ENCODE results near the gene DHX15.

DHX15 gene
- total RNA-seq, result 287 to 353 reads per million in 2 donors

DNA sequence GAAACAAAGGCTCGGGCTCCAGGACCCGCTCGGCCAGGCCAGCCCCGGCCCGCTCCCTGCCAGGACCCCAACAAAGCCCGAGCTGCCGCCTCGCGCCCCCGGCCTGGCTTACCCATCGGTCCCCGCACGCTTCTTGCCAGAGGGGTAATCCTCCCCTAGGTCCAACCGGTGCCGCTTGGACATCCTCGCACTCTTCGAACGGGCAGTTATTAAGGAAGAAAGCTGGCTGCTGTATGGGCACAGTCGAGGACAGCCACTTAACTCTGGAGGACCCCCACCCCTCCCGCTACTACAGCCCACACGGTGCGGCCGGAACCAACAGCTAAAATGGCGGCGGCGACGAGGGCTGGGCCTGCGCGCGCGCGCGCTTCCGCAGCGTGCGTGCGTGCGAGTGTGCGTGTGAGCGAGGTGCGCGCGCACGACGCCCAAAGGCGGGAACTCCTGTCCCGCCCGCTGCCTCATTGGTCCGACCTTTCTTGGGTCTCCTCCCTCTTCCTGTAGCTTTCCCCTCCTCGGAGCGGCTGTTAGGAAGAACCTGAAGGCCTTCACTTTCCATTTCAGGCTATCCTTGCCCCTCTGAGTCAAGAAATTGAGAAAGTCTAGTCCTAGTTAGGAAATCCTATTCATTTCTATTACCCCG lies at the start of gene DHX15:
DHX15 (minus strand) TSS at position 344 of the 640 bp plus-strand sequence; CDS start at position 183, 161 bp downstream.
- DNase-seq, result peak; percentile 89

- no peak for DNase-seq
These were observed 47.7 kb upstream of the DHX15 start for GRCh38 chr4:24632011-24632410.

DNA sequence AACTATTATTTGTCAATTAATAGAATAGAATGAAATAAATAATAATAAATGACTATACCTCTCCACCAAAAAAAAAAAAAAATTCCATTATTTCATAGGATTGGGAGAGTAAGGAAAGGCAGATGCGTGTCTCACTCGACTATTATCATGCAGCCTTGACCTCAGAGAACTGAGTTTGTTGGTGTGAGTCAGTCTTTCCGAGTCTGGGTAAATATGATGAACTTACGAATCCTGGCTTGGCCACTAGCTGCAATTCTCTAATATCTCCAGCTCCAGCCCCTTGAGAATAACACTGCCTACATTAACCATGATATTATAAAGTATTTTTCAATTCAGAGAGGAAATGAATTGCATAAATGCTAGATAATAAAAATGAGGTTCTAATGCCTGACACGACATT lies 46.6 kb upstream of the DHX15 start:
- DNase-seq, result no peak

DNA sequence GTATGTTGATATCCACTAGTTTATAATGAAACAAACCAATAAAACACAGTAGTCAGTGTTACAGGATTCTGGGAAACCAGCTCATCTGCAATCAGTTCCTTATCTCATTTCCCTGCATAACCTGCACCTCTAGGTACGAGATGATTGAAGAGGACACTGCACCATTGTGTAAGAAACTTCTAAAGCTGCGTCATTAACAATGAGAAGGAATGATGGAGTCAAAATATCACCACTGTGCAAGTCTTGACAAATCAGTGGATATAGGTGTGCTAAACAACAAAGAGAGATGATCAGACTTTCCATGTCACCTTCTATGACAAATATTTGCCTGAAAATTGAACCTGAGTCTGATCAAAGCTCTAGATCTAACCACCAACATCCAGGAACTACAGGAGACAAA lies 40.7 kb upstream of the DHX15 start:
- DNase-seq, result no peak

- no peak for DNase-seq
These were observed 40.0 kb upstream of the DHX15 start for GRCh38 chr4:24624381-24624780.

- no peak for DNase-seq
These were observed 37.9 kb upstream of the DHX15 start for GRCh38 chr4:24622146-24622834.

GRCh38 chr4:24615977-24616376 lies 31.6 kb upstream of the DHX15 start:
- DNase-seq, result no peak

GRCh38 chr4:24614881-24615280 lies 30.5 kb upstream of the DHX15 start:
- DNase-seq, result no peak

- DNase-seq, result no peak
These were observed 29.1 kb upstream of the DHX15 start for GRCh38 chr4:24613502-24613901.

DNA sequence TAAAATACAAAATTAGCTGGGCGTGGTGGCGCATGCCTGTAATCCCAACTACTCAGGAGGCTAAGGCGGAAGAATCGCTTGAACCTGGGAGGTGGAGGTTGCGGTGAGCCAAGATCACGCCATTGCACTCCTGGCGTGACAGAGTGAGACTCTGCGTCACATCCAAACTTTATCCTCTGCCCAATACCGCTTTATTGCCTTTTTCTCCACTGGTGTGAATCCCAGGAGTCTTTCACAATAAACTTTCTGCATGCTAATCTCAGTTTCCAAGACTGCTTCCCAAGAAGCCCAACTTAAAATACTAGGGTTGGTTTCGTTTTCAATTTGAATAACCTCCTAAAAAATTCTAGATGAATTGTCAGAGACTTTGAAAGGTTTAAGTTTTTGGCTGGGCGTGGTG lies 27.2 kb upstream of the DHX15 start:
- DNase-seq, result no peak

- no peak for DNase-seq
These were observed 23.0 kb upstream of the DHX15 start for GRCh38 chr4:24607334-24607733.

DNA sequence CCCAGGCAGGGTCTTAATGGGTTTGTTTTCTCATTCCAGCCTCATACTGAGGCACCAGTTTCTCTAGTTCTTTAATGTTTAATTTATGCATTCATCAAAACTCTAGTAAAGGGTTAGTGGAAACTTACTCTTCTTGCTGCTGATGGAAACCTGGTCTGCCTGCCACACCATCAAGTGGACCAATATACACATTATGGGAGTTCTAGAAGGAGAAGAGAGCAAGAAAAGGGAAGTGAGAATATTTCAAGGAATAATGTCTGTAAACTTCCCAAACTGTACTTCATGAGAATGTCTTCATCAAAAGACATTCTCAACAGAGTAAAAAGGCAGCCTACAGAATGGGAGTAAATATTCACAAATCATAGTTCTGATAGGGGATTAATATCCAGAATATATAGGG lies 20.9 kb upstream of the DHX15 start:
- no peak for DNase-seq

DNA sequence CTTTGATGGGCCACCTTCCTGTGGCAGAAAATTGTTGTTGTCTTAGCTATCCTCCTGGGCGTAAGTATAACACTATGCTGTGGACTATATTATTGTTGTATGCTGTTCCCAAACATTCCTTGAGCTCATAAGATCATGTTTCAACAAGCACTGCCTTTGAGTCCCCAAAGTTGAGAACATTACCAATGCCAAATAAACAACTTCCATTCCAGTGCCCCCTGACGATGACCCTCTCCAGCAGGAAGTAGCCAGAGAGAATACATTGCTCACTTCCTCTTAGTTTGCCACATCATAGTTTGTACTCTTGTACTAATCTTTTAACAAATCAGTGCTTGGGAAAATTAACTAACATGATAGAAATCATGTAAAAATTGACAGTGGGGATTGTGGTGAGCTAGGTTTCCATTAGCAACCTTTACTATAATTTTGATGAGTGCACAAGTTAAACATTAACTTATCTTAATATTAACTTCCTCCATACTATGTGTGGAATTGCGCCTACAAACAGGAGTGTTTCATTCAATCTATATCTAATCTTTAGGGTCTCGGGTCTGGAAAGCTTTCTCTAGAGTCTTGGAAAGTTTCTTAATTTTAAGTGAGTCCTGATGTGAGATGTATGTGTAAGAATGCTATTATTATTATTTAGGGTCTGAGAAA lies 20.3 kb upstream of the DHX15 start:
- DNase-seq, result no peak

- no peak for DNase-seq
These were observed 19.0 kb upstream of the DHX15 start for GRCh38 chr4:24603343-24603742.

DNA sequence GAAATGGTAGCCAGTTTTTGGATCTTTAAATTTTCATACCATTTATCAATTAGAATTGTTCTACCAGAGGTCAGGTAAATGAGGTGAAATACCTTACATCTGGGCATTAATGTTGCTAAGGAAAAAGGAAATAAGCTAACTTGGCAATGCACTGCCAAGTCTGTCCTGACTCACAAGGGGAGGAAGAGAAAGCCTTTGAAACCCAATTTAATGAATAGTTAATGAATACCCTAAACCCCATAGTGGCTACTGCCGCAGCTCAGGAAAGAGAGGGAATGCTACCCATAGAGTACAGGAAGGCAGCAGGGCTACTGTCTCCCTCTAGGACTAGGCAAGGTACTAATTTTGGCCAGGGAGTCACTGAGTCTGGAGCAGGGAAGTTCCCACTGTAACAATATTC lies 16.8 kb upstream of the DHX15 start:
- no peak for DNase-seq

DNA sequence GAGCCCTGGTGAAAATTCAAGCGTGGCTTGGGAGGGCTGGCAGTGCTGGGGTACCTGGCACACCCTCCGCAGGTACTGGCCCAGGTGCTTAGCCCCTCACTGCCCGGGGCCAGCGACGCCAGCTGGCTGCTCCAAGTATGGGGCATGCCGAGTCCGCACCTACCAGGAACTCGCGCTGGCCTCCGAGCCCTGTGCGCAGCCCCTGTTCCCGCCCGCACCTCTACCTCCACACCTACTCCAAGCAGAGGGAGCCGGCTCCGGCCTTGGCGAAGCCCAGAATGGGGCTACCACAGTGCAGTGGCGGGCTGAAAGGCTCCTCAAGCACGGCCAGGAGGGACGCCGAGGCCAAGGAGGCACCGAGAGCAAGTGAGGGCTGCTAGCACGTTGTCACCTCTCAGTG lies 14.9 kb upstream of the DHX15 start:
- DNase-seq, result no peak

GRCh38 chr4:24598025-24598424 lies 13.7 kb upstream of the DHX15 start:
- DNase-seq, result no peak

- DNase-seq, result no peak
These were observed 11.3 kb upstream of the DHX15 start for GRCh38 chr4:24595659-24596058.

- DNase-seq, result no peak
These were observed 10.5 kb upstream of the DHX15 start for GRCh38 chr4:24594887-24595286.

DNA sequence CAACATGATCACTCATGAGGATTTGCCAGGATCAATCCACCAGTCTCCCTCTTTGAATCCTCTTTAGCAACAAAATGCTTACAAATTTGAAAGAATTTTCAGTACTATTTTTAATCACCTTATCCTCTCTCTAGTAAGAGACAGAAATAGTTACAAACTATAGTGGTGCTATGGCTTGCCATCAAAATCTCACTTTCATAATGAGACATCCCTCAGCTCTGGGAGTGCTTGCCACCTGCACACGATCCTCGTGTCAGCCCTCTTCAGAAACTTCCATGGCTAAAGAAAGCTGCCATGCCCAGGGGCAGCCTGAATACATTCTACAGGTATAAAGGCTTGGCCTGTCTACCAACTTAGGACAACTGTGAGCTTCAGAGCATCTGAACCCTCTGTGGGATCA lies 5.1 kb upstream of the DHX15 start:
- DNase-seq, result no peak

- no peak for DNase-seq
These were observed 4.0 kb upstream of the DHX15 start for GRCh38 chr4:24588216-24588954.

DNA sequence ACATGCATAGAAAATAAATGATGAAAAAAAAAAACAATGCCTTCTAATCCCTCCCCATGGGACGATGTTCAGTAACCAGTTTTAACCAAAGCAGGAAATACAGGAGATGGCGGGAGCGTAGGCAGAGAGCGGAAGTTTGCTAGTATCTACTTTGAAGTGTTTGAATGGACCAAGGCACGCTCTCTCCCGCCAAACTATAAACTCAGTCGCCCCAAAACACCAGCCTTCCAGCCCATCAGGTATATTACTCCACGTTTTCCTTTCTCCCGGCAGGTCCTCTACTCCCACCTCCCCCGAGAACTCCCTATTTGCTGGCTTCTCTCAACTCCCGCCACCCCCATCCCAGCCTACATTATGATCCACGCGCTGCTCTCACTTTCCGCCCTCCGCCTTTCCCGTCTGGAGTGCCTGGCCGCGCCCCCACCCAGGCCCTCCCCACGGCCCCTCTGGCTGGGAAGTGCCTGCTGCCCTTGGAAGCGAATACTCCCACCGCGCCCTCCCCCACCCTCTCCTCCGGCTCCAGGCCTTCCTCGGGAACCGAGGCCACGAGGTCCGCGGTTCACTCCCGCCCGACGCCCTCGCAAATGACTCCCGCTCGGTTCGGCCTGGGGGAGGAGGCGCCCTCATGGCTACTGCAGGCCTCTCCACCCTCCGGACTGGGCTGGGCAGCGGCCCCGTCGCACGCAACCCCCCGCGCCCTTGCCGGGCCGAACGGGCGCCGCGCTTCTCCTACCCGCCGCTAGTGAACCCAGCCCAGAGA lies 723 bp downstream of the DHX15 start:
- DNase-seq, result no peak

All from activated gamma-delta T cell (primary cell).